Endothelial cell (in vitro differentiated cells): ENCODE measurements around the gene AHRR. TPM values are rescaled to one million over a fixed set of nuclear protein-coding genes. Genes with fewer than 3 reads are reported as not detected.

Experiments used
- DNase-seq: peaks from one replicate; pipeline ENCODE4 v3.0.0; 2021; ENCODE audit warnings: low spot score
- H3K27ac Mint-ChIP-seq: one replicate; pipeline ENCODE4 v1.8.0; 2021; ENCODE audit warnings: mixed read lengths, inconsistent platforms; ENCODE audit not compliant: unreplicated experiment
- H3K27me3 Mint-ChIP-seq: one replicate; pipeline ENCODE4 v1.8.0; 2021; ENCODE audit warnings: mild to moderate bottlenecking, moderate library complexity, mixed read lengths, inconsistent platforms; ENCODE audit not compliant: unreplicated experiment
- H3K36me3 Mint-ChIP-seq: one replicate; pipeline ENCODE4 v1.8.0; 2021; ENCODE audit warnings: mild to moderate bottlenecking, low read depth, mixed read lengths, inconsistent platforms; ENCODE audit not compliant: unreplicated experiment
- H3K4me1 Mint-ChIP-seq: one replicate; pipeline ENCODE4 v1.8.0; 2021; ENCODE audit warnings: mild to moderate bottlenecking, mixed read lengths, inconsistent platforms; ENCODE audit not compliant: unreplicated experiment
- H3K4me3 Mint-ChIP-seq: one replicate; pipeline ENCODE4 v1.8.0; 2021; ENCODE audit warnings: mild to moderate bottlenecking, mixed read lengths, inconsistent platforms; ENCODE audit not compliant: unreplicated experiment
- H3K9me3 Mint-ChIP-seq: one replicate; pipeline ENCODE4 v1.8.0; 2021; ENCODE audit warnings: mixed read lengths, inconsistent platforms; ENCODE audit not compliant: unreplicated experiment
- CTCF ChIP-seq: fragments of 200-600 bp; sonication (generic); IDR thresholded peaks from one replicate; pipeline ENCODE4 v1.5.0; 2021; ENCODE audit warnings: antibody characterized with exemption; ENCODE audit not compliant: unreplicated experiment
- total RNA-seq: library from RNA; stranded (reverse); fragmentation: NEBNext Ultra II Directional; extraction: Animal tissue kit (Norgen Biotek cat#: 25700); gene quantifications from one replicate; pipeline ENCODE4 v1.2.1, GENCODE V29; 2021; ENCODE audit not compliant: unreplicated experiment

AHRR gene
- total RNA-seq, 1 donor from 2014 or later, result 8.7 TPM

- Mint-ChIP-seq H3K9me3 (no peaks in the 10 kb centered on the region), H3K4me3 (no peak overlapping the region), H3K27me3 (peaks cover 3% of the 10 kb centered on the region), H3K4me1 (no peaks in the 10 kb centered on the region), H3K36me3 (peaks cover 42% of the 10 kb centered on the region), H3K27ac (no peak overlapping the region)
- no peak for TF ChIP-seq CTCF
- DNase-seq, result no peak
These were observed 142.4 kb downstream of the AHRR start for GRCh38 chr5:463952-464351.

DNA sequence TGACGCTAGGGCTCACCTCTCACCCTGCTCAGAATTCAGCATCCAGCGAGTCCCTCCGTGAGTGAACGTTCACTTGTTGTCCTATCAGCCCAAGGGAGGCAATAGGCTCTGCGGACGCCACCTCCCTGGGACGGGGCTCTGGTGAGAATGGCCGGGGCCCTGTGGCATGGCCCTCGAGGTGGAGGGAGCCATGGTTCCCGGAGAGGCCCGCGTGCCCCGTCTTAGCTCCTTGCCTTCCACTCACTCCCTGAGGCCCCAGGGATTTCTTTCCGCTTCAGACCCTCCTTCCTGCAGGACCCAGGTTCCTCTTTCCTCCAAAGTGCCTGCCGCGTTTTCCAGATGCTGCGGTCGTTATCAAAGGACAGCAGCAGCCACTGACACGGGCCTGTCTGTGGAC, 142.9 kb downstream of the AHRR start:
- TF ChIP-seq CTCF, result no peak
- no peak overlapping the region for H3K4me3 Mint-ChIP-seq
- H3K9me3 Mint-ChIP-seq, result no peaks in the 10 kb centered on the region
- no peak overlapping the region for H3K27ac Mint-ChIP-seq
- H3K27me3 Mint-ChIP-seq, result peaks cover 3% of the 10 kb centered on the region
- no peaks in the 10 kb centered on the region for H3K4me1 Mint-ChIP-seq
- no peak for DNase-seq
- peaks cover 37% of the 10 kb centered on the region for H3K36me3 Mint-ChIP-seq

DNA sequence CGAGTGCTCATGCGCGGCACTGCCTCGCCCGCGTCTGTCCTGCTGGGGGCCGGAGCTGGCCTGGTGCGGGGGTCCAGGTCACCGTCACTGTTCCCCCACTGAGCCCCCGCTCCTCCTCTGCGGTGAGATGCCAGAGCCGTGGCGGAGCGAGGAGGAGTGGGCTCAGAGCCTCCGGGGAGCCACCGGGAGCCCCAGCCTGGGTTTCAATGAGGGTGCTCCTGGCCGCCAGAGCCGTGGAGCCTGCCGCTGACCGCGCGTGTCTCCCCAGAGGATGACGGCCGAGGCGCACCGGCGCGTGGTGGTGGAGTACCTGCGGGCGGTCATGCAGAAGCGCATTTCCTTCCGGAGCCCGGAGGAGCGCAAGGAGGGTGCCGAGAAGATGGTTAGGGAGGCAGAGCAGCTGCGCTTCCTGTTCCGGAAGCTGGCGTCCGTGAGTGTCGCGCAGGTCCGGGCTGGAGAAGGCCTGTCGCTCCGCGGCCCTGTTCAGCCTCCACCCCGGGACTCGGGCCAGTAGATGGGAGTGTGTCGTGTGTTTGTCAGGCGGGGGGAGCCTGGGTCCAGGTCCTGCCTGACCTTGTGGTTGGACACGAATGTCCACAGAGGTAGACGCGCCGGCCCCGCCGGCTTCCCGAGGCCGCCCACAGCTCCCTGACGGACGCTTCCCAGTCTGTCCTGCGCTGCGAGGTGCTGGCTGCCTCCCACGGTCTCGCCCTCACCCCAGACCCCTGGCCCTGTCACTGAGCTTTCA, 143.5 kb downstream of the AHRR start:
- peaks cover 3% of the 10 kb centered on the region for H3K27me3 Mint-ChIP-seq
- no peaks in the 10 kb centered on the region for H3K9me3 Mint-ChIP-seq
- no peaks in the 10 kb centered on the region for H3K4me1 Mint-ChIP-seq
- H3K4me3 Mint-ChIP-seq, result no peak overlapping the region
- peaks cover 32% of the 10 kb centered on the region for H3K36me3 Mint-ChIP-seq
- no peak overlapping the region for H3K27ac Mint-ChIP-seq
- no peak for TF ChIP-seq CTCF
- no peak for DNase-seq

DNA sequence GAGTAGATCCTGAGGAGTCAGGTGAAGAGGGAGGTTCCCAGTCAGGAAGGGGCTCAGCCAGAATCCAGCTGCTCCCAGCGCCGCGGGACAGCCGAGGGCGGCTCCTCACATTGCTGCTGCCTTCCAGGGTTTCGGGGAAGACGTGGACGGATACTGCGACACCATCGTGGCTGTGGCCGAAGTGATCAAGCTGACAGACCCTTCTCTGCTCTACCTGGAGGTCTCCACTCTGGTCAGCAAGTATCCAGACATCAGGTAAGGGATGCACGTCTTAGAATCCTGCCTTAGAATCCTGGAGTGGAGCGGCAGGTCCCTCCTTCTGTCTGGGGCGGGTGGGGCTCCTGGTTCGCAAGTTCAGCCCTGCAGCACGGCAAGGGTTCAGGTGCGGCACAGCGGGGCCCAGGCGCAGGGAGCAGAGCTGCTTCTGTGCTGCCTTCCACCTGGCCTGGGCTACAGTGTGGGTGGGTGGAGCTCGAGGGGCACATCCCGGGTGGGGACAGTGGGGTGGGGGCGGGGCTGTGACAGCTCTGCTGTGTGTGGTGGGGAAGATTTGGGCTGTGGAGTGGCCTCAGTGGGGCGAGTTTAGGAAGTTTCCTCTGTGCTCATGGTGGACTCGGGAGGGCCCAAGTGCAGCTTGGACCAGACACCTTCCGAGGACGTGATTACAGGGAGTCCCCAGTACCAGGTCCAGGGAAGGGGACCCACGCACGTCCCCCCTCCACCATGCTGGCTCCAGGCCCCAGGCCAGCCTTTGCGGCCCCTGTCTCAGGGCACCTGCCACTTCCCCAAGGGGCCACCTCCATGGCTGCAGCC, 144.3 kb downstream of the AHRR start:
- peaks cover 24% of the 10 kb centered on the region for H3K36me3 Mint-ChIP-seq
- DNase-seq, result no peak
- no peak for TF ChIP-seq CTCF

More for the DNA sequence above, 144.3 kb downstream of the AHRR start:
- Mint-ChIP-seq H3K4me3 (no peak overlapping the region), H3K4me1 (no peaks in the 10 kb centered on the region), H3K27ac (no peak overlapping the region), H3K9me3 (no peaks in the 10 kb centered on the region), H3K27me3 (peaks cover 3% of the 10 kb centered on the region)
